GM21447 (cell line): Measurements from ENCODE around the gene CYTH1.

Source experiments
- ATAC-seq: cut with Tn5 transposase; IDR thresholded peaks from one replicate; pipeline ENCODE4 v1.9.1; 2021; ENCODE audit not compliant: unreplicated experiment

Gene CYTH1

DNA sequence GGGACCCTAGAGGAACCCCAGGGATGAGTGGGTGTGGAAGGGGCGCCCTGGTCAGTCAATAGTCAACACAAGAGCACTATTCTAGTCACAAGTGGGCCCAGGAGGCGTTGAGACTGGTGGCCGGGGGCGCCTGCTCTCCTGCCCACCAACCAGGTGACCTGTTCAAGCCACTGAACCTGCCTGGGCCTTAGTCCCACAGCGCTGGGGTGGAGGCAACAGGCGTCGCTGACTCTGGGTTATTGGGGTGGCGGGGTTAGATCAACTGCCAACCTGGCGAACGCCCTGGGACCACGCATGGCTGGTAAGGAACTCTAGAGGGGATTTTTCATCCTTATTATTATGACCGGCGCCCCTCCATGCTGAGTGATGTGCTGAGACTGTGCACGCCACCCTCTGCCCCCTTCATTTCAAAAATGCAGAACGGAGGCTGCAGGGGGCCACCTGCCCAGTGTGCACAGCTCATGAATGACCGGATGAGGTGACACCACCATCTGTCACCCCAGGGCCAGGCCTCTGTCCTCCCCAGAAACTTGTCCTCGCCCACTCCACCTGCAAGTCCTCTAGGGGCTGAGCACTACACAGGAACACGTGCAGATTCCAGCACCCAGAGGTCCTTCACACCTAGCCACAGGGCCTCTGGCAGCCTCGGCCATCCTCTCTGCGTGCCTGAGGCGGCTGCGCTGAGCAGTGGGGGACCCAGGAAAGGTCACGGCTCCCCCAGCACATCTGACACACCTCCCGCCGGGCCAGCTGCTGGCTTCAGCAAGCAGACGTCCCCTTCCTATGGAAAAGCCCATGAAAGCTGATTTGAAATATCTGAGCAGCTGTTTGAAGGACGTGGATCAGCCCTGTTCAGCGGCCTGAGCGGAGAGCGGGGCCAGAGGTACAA lies 153.3 kb downstream of the CYTH1 start:
- ATAC-seq = no peak

DNA sequence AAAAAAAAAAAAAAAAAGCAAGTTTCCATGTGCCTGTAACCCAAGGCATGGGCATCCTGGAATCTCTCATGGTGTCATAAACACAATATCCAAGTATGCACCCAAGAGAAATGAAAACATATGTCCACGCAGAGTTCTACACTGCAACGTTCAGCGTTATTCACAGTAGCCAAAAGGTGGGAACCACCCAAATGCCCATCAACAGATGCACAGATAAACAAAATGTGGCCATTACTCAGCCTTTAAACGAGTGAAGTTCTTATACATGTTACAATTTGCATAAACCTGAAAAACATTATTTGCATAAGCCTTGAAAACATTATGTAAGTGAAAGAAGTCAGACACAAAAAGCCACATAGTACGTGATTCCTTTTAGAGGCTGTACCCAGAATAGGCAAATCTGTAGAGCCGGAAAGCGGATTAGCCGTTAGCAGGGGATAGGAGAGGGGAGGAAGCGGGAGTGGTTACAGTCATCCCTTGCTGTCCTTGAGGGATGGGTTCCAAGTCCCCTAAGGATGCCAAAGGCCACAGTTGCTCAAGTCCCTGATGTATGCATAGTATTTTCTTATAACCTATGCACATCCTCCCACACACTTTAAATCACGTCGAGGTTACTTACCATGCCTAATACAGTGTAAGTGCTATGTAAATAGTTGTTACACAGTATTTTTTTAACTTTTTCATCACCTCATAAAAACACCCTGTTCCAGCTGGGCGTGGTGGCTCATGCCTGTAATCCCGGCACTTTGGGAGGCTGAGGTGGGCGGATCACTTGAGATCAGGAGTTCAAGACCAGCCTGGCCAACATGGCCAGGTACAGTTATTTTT lies 157.5 kb downstream of the CYTH1 start:
- no peak for ATAC-seq
